ENCODE measurements around the gene ZRANB3. TPM values are rescaled to one million over a fixed set of nuclear protein-coding genes. Genes with fewer than 3 reads are reported as not detected.

The ZRANB3 gene
- total and polyA plus RNA-seq, 8 donors: 0.91 to 6.1 (median 4.1) TPM

DNA sequence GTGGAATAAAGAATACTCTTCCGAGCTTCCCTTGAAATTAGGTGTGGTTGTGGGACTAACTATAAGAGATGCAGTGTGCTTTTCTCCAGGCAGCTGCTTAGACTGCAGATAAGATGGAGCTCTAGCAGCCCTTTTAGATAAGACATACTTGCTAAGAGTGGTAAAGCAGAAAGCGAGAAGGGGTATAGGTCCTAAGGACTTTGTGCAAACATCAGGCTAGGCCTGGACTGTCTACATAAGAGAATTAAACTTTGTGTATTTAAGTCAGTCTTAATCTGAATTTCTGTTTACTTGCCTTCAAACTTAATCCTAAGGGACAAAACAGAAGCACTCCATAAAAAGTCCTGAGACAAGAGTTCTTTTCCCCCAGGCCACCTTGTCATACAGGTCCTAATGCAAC is 260.0 kb downstream of the ZRANB3 start:
- ATAC-seq (no peak), DNase-seq (no peak), FAIRE-seq (no peak)
- Histone ChIP-seq H3K4me3 (no peak overlapping the region), H3K36me3 (no peaks in the 10 kb centered on the region), H3K27ac (no peak overlapping the region), H3K4me1 (no peaks in the 10 kb centered on the region), H3K9me3 (no peaks in the 10 kb centered on the region), H3K27me3 (no peaks in the 10 kb centered on the region)
- intact Hi-C loops (cut with DNase I): no loop called here
- WGBS, 2 donors: 75 to 76% methylated on average over 2 of the region's 2 CpGs
- TF ChIP-seq, protein P1, sequence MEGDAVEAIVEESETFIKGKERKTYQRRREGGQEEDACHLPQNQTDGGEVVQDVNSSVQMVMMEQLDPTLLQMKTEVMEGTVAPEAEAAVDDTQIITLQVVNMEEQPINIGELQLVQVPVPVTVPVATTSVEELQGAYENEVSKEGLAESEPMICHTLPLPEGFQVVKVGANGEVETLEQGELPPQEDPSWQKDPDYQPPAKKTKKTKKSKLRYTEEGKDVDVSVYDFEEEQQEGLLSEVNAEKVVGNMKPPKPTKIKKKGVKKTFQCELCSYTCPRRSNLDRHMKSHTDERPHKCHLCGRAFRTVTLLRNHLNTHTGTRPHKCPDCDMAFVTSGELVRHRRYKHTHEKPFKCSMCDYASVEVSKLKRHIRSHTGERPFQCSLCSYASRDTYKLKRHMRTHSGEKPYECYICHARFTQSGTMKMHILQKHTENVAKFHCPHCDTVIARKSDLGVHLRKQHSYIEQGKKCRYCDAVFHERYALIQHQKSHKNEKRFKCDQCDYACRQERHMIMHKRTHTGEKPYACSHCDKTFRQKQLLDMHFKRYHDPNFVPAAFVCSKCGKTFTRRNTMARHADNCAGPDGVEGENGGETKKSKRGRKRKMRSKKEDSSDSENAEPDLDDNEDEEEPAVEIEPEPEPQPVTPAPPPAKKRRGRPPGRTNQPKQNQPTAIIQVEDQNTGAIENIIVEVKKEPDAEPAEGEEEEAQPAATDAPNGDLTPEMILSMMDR (IDR thresholded peaks at IDR 0.05): no peak

DNA sequence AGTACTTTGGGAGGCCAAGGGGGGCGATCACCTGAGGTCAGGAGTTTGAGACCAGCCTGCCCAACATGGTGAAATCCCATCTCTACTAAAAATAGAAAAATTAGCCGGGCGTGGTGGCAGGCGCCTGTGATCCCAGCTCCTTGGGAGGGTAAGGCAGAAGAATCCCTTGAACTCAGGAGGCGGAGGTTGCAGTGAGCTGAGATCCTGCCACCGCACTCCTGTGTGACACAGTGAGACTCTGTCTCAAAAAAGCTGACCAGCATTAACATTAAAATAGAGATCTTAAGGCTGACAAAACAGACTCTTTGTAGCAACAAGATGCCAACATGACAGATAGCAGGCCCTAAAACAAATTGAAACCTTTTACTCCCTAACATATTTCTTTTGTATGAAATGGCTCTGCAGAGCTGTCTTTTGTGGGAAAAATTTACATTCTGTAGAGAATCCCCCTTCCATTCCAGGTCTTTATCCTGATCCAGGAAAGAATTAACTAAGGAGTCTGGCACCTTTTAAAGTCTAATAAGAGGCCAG is 265.0 kb downstream of the ZRANB3 start:
- intact Hi-C loops (cut with DNase I): no loop called here
- H3K36me3 ChIP-seq: no peaks in the 10 kb centered on the region
- no peak for FAIRE-seq
- 93 to 96% methylated on average over 6 of the region's 6 CpGs for WGBS, 2 donors
- DNase-seq: no peak
- no peak overlapping the region for H3K27ac ChIP-seq
- TF ChIP-seq, protein P1 (IDR thresholded peaks at IDR 0.05): no peak
- H3K9me3 ChIP-seq: no peaks in the 10 kb centered on the region
- H3K4me1 ChIP-seq: no peaks in the 10 kb centered on the region
- no peaks in the 10 kb centered on the region for H3K27me3 ChIP-seq
- ATAC-seq: no peak
- no peak overlapping the region for H3K4me3 ChIP-seq

DNA sequence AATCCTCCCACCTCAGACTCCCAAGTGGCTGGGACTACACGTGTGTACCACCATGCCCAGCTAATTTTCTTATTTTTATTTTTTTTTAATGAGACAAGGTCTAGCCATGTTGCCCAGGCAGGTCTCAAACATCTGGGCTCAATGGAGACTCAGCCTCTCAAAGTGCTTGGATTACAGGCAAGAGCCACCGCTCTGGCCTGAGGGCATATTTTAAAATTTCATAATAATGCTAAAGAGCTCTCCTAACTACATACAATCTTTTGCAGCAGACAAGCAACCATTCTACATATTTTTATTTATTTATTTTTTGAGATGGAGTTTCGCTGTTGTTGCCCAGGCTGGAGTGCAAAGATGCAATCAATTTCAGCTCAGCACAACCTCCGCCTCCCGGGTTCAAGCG is 271.9 kb downstream of the ZRANB3 start:
- Histone ChIP-seq H3K9me3 (no peaks in the 10 kb centered on the region), H3K4me1 (no peaks in the 10 kb centered on the region), H3K27ac (no peak overlapping the region), H3K27me3 (no peaks in the 10 kb centered on the region), H3K36me3 (no peaks in the 10 kb centered on the region), H3K4me3 (no peak overlapping the region)
- 95 to 97% methylated on average over 6 of the region's 6 CpGs for WGBS, 2 donors
- intact Hi-C loops (cut with DNase I): no loop called here
- DNase-seq: no peak
- no peak for ATAC-seq
- TF ChIP-seq, protein P1 (IDR thresholded peaks at IDR 0.05): no peak
- FAIRE-seq: no peak

DNA sequence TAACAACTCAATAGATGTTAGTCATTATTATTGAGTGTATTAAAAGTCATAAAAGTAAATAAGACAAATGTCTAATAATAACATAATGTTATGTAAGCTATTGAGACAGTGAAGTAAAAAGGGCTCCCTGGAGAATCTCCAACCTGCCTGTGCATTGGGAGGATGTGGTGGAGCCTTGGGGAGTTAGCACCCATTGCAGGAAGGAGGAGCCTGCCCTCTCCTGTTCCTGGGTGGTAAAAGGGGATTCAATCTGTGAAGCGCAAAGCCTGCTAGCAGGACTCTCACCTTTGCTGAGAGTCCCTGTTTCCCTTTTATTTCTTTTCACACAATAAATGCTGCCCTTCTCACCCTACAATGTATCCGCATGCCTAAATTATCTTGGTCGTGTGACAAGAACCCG is 272.8 kb downstream of the ZRANB3 start:
- H3K4me3 ChIP-seq: no peak overlapping the region
- H3K9me3 ChIP-seq: no peaks in the 10 kb centered on the region
- FAIRE-seq: no peak
- H3K36me3 ChIP-seq: no peaks in the 10 kb centered on the region
- TF ChIP-seq, protein P1 (IDR thresholded peaks at IDR 0.05): no peak
- WGBS, 2 donors: 95 to 96% methylated on average over 4 of the region's 4 CpGs
- no peak overlapping the region for H3K27ac ChIP-seq
- ATAC-seq: no peak
- no peaks in the 10 kb centered on the region for H3K4me1 ChIP-seq
- no peak for DNase-seq
- H3K27me3 ChIP-seq: no peaks in the 10 kb centered on the region
- intact Hi-C loops (cut with DNase I): no loop called here

DNA sequence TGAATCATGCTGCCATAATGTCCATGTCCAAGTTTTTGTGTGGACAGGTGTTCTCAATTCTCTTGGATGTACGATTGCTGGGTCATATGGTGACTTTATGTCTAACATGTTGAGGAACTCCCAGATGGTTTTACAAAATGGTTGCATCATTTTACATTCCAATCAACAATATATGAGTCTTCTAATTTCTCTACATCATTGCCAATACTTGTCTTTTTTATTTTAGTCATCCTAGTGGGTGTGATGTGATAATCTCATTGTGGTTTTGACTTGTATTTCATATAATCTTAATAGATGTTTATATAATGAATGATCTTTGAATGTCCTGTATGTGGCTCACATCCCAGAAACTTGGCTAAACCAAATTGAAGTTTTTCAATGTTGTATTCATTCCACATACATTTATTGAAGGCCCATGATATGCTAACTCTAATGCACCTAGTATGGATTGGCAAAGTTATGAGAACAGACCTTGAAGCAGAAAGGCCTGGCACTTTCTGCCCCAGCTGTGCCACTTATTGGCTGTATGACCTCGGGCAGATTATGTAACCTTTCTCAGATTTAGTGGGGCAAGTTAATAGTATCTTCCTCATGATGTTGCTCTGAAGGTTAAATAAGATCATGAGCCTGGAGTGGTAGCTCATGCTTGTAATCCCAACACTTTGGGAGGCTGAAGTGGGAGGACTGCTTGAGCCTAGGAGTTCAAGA is 273.5 kb downstream of the ZRANB3 start:
- WGBS, 2 donors: 62 to 64% methylated on average over 2 of the region's 2 CpGs
- FAIRE-seq (no peak), ATAC-seq (no peak), DNase-seq (no peak)
- intact Hi-C loops (cut with DNase I): no loop called here
- Histone ChIP-seq H3K9me3 (no peaks in the 10 kb centered on the region), H3K4me3 (no peak overlapping the region), H3K27ac (no peak overlapping the region), H3K27me3 (no peaks in the 10 kb centered on the region), H3K36me3 (no peaks in the 10 kb centered on the region), H3K4me1 (no peaks in the 10 kb centered on the region)
- TF ChIP-seq, protein P1 (IDR thresholded peaks at IDR 0.05): no peak
